Keratinocyte (primary cell): ENCODE data around the gene PCK2.

Experiments
- EZH2 ChIP-seq: IDR thresholded peaks from one replicate; pipeline ENCODE4 v1.6.1; 2012; ENCODE audit warnings: inconsistent platforms, mild to moderate bottlenecking, low read length, moderate library complexity
- TF ChIP-seq, protein P1 (sequence below), 3 experiments: IDR thresholded peaks in 1 of 3; conservative IDR thresholded peaks in 1 of 3; optimal IDR thresholded peaks in 1 of 3; 2 replicates in 2 of 3; 3 replicates in 1 of 3; pipeline versions ENCODE3 to v1.5.1; 2011; ENCODE audit warnings: low read length in 3 of 3, mild to moderate bottlenecking in 3 of 3, moderate library complexity in 2 of 3, control low read depth in 1 of 3, inconsistent platforms in 1 of 3; ENCODE audit not compliant: insufficient read depth in 2 of 3; ENCODE audit errors: extremely low read depth in 1 of 3

DNA sequence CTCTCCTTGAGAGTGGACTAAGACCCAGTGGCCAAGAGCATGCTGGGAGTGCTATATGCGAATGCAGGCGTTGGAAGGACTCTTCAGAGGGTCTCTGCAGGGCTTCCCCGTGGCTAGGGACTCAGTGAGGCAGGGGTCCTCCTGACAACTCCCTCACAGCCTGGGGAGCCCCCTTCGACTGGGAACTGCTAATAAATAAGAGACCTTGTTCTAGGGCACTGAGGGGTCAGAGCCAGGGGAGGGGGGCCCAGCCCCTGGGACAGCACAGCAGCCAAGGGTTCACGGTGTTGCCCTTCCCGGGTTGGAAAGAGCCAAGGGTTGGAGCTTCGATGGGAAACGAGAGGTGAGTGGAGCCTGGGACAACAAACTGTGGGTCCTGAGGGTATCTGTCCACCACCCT, 28.7 kb upstream of the PCK2 start:
- TF ChIP-seq, protein P1, sequence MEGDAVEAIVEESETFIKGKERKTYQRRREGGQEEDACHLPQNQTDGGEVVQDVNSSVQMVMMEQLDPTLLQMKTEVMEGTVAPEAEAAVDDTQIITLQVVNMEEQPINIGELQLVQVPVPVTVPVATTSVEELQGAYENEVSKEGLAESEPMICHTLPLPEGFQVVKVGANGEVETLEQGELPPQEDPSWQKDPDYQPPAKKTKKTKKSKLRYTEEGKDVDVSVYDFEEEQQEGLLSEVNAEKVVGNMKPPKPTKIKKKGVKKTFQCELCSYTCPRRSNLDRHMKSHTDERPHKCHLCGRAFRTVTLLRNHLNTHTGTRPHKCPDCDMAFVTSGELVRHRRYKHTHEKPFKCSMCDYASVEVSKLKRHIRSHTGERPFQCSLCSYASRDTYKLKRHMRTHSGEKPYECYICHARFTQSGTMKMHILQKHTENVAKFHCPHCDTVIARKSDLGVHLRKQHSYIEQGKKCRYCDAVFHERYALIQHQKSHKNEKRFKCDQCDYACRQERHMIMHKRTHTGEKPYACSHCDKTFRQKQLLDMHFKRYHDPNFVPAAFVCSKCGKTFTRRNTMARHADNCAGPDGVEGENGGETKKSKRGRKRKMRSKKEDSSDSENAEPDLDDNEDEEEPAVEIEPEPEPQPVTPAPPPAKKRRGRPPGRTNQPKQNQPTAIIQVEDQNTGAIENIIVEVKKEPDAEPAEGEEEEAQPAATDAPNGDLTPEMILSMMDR (optimal IDR thresholded peaks at IDR 0.05 in 1 of 3, IDR thresholded peaks at IDR 0.05 in 1 of 3, conservative IDR thresholded peaks at IDR 0.05 in 1 of 3; ENCODE audit: extremely low read depth in 1 of 3, insufficient read depth in 2 of 3, low read length in 3 of 3) = no peak
- no peak for TF ChIP-seq EZH2
